Medulla oblongata (tissue), 1 donor: ENCODE measurements around the gene NEO1.
"Not testable (repeated sequence)": the region's sequence is repeated elsewhere in the genome, so short reads cannot be mapped to it uniquely, and the experiment has no call there.

ENCODE experiments used
- DNase-seq: peaks from one replicate; pipeline ENCODE4 v3.0.0-alpha.2; 2015; ENCODE audit errors: extremely low spot score

NEO1 gene

DNA sequence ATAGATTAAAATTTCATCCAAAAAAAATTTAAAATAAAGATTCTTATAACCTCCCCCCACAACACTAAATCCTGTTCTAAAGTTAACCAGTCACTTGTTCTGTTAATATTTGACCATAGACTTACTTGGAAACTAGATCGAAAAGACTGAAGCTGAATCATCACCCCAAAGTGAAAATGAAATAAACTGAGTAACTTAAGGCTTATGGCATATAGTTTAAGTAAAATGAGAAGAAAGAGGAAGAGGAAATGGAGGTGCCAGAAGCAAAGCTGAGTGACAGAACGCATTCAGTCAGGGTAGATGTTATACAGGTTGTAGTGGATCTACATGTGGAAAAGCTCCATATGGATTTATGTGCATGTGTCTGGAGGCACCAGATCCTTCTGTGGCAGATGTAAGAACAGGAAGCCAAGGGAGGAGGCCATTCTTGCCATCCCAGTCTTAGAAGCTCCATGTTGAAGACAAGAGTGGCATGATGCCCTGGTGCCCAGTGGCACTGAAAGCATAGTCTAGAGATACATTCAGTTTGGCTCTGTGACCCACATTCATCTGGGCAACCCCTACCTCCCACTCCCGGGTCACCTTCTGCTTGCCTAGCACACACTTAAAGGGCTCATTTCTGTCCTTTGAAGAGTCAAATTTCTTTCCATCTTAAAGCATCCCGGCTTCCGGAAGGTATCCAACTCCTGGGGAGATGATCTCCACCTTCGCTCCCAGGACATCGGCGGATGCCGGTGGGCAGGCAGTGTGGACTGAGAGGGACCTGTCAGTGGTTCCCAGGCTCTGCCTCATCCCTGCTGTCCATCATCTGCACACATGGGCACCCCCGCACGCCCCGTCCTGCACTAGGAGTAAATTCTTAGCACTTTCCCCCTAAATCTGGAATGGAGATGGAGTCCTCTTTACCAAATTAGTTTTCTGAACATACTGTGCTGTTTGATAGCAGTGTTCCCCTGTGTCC lies 90.8 kb downstream of the NEO1 start:
- DNase-seq: no peak

DNA sequence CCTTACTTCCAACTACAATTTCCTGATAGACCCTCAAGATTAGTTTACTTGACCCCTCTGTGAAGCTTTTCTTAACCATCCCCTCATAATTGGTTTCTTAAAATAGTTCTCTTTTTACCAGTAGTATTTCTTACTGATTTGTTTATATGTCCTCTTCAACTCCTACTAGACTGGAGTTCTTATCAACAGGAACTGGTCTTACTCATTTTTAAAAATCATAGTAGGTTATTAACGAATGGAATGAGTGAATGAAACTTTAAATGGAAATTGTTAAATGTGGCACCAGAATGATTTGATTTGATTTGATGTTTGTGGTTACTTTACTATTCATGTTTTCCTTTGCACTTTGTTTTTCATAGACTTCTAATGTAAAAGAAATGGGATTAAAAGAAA lies 91.5 kb downstream of the NEO1 start:
- DNase-seq: no peak

DNA sequence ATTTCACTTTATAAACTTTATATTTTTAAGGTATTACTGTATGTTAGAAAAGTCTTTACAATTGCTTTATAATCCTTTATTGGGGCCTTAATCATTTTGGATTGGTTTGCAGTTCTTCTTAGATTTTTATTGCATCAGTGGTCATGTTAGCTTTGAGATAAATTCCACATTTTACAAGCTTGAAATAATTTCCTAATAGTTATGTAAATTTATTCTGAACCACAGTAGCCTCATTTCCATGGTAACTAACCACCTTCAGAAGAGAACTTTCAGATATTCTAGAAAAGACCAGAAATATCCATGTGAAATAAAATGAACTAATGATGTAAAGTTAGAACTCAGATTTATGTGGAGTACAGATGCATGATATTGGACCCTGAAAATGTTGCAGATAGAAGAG lies 94.2 kb downstream of the NEO1 start:
- DNase-seq: no peak

DNA sequence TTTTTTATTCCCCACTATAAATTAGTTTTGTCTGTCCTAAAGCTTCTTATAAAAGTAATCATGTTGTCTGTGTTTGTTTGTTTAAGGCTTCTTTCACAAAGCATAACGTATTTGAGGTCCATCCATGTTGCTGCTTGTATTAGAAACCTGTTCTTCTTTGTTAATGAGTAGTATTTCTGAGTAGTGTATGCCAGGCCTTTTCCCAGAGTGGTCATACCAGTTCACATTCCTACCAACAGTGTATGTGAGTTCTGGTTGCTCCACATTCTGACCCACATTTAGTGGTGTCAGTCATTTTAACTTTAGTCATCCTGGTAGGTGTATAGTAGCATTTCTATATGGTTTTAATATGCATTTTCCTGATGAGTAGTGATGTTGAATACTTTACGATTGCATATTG lies 98.6 kb downstream of the NEO1 start:
- no peak for DNase-seq

DNA sequence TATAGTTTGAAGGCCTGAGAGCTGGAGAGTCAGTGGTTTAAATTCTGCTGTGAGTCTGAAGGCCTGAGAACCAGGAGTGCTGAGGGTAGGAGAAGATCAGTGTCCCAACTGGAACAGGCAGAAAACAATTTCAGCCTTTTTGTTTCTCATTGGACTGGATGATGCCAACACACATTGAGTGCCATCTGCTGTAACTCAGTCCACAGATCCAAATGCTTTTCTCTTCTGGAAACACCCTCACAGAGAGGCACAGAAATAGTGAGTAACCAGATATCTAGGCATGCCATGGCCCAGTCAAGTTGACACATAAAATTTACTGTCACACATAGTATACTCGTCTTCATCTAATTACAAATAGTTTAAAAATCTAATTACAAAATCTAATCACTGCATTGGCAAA lies 100.8 kb downstream of the NEO1 start:
- no peak for DNase-seq

DNA sequence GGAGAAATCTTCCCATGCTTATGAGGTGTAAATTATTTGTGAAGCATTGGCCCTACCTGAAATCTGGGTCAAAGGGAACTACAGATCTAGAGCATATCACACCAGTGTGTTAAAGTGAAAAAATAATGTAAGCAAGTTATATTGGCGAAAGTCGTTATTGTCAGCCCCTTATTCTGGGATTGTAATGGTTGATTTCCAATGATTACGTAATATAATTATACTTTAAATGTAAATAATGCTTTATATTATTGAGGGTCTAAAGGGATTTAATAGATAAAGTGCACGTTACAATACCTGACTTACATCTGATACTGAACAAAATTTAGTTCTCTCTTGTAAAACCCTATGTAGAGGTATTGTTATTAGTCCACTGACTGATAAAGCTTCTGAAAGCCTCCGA lies 101.2 kb downstream of the NEO1 start:
- DNase-seq: no peak

DNA sequence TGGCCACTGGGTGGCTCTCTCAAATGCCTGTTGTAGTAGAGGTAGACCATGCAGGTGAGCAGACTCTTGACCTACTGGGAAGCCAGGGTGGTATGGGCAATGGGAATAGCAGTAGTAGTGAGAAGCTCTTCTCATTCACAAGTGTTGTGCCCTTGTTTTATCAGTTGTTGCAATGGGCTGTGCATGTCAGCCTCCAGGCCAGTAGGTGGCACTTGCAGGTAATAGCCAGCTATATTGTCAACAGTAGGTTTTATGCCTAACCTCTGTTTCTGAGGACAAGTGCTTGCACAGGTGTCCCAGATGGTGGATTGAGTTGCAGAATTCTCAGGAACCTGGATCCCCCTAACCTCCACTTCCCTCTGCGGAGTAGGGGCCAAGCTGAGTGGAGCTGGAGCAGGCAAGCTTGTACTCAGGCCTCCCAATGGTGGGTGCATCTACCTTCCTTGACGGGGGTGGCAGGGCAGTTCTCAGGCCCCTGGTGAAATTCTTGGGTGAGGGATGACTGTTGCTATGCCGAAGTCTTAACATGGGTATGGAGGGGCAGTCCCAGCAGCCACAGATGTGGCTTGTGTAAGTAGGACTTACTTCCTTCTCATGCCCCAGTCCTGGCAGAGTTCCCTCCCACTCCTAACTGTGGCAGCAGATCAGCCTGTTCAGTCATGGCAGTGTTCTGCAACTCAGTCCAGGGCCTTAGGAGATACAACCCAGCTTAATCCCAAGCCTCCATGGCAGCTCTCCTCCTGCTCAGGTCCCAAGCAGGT lies 104.3 kb downstream of the NEO1 start:
- no peak for DNase-seq

DNA sequence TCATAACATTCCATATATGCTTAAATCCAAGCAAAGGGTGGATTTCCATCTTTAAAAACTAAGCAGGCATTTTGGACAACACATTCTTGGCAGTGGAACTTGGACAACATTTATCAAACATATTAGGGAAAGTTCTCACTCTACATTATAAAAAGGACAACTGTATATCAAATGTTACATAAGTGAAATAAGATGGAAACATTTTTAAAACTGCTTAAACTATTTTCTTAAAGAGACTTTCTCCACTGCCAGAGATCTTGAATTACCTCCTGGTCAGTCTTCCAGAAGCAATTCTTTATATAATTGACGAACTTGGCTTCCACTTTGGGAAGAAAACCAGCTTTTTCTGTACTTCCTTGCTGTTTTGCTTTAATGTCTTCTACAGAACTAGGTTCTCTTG lies 109.3 kb downstream of the NEO1 start:
- peak; percentile 6 for DNase-seq

DNA sequence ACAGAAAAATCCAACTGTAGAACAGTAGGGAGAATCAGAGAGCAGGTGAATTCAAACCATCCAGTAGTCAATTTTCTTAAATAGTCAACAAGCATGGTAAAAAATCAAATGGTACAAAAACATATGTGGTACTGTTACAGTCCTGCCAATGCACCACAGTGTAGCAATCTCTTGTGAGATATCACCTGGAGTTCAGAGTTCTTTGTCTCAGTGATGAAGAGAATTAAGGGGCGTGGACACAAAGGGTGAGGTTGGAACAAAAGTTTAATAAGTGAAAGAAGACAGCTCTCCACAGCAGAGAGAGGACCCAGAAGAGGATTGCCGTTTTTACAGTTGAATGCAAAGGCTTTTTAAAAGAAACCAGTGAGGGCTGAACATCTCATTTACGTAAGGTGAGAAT lies 113.2 kb downstream of the NEO1 start:
- DNase-seq: no peak

DNA sequence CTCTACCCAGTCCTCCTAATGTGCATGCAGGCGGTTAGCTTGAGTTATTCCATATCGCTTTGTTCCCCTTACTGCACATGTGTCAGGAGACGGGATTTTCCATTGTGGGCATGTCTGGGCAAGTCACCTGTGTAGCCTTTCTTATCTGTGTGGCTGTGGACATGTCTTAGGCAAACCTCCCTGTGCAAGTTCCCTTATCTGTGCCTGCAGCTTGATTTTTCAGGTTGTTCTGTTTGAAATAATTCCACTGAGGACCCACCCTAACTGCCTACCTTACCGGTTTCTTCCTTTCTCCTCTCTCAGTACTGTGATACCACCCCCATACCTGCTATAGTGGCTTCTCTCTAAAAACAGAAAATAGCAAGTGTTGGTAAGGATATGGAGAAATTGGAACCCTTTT lies 113.6 kb downstream of the NEO1 start:
- DNase-seq: no peak

DNA sequence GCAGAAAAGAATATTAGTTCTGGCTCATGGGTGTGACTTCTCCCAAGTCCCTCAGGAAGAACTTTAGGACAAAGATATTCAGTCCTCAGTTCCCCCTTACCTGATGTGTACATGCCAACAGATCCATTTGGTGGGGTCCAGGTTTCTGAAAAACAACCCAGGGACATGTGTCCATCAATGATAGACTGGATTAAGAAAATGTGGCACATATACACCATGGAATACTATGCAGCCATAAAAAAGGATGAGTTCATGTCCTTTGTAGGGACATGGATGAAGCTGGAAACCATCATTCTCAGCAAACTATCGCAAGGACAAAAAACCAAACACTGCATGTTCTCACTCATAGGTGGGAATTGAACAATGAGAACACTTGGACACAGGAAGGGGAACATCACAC lies 114.4 kb downstream of the NEO1 start:
- not testable (repeated sequence) for DNase-seq

DNA sequence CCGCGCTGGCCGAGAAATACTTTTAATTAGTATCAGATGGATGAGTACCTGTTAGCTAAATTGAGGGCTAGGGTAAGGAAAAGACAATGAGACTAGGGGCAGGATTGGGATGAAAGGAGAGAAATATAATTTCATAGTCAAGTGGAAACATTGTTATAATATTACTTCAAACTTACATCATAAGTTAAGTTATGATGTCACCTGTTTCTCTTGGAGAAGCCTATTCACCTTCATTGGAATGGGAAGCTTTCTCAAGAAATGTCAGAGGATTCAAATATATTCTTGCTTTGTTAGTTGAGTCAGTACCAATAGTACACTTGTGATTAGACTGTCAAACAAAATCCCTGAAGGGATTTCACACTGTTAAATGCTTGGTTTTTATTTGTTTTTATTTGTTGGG lies 116.2 kb downstream of the NEO1 start:
- no peak for DNase-seq

DNA sequence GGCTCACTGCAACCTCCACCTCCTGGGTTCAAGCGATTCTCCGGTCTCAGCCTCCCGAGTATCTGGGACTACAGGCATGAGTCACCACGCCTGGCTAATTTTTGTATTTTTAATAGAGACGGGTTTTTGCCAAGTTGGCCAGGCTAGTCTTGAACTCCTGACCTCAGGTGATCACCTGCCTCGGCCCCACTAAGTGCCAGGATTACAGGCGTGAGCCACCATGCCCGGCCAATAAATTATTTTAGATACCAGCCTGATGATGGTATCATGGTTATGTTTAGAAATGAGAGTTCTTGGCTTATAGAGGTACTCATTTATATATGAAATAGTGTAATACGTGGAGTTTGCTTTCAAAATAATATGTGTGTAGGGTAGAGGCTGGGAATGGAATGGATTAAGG lies 119.4 kb downstream of the NEO1 start:
- DNase-seq: no peak

DNA sequence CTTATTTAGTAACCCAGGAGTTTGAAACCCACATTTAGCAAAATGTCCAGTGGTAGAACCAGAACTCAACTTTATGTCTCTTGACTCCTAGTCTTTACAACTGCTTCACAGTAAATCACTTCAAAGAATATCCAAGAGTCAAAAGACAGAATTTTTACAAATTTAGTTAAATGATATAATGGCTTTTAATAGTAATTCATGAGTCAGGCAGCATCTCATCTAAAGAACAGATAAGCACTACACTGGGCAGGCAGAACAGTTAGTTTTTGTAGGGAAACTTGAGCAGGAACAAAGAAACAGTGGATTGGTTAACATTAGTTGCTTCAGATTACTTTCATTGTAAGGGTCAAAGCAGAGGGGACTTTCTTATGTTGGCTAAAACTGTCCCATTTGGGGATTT lies 120.2 kb downstream of the NEO1 start:
- DNase-seq: no peak

DNA sequence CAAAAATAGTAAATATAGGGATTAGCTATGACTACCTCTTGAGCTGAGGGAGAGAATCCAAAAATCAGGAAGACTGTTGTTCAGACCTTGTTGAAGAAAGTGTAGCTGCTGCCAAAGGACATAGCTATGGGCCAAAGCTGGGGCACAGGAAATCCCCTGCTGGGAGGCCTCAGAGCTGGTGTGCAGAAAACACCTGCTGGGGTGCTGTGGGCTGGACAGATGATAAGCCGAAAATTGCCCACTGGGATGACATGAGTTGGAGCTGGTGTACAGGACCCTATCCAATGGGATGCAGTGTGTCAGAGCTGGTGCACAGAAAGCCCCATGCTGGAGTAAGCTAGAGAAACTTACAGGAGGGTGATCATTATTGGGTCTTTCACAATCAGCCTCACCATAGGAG lies 121.9 kb downstream of the NEO1 start:
- DNase-seq: no peak

DNA sequence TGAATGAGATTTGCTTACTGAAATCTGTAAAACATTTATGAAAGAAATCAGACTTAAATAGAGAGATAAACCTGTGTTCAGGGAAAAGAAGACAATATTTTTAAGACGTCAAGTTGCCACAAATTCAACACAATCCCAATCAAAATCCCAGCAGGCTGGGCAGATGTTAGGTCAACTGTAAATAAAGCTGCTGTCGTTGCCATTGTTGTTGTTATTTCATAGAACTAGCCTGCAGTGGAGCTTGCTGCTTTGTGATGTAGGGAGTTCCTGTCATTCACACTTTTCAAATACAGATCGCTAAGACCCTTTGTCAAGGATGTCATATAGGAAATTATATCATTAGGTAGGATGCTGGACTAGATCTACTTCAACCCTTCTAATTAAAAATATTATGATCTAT lies 123.1 kb downstream of the NEO1 start:
- DNase-seq: no peak

DNA sequence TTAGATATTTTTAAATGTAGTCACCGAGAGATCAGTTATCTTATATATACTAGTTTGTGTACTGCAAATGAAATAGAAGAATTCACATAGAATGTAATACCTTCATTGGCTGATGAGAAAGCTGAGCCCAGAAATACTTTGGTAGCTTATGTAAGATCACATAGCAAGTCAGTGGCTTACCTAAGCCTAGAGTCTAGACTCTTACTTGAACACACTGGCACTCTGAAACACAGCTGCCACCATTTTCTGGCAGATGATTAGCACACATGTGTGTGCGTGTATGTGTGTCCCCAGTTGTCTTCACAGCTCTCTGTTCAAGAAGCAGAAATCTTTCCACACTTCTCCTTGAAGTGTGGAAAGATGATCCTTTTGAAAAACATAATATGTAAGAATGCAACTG lies 124.3 kb downstream of the NEO1 start:
- no peak for DNase-seq

DNA sequence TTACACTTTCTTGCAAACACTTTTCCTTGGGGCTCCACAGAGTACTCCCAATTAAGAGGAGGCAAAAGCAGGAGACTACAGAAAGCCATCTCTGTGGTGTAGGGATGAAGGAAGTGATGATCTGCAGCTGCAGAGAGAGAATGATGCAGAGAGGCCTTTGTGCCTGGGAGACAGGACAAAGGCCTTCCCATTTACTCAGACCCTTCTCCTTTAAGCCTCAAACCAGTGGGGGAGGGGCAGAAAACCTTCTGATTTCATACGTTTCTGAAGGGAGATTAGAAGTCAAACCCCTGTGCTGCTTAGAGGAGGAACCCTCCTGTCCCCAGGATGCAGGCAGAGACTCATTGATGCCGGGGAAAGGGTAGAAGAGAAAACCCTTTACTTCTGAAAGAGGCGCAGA lies 130.8 kb downstream of the NEO1 start:
- peak; percentile 27 for DNase-seq

DNA sequence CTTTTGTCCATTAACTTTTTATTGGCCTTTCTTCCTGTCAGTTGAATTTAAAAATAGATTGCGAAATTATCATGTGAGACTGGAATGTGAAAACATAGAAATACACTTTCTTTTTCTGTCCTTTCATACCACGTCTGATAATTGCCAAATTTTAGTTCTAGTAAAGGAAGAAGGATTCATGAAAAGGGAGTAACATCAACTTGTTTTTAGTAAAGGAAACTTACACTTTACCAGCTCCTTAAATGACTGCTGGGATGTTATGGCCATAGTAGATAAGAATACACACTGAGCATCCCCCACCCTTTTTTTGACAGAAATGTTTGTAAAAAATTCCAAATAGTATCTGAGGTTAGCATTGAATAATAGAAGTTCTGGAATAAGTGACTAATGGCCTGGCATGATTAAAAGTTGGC lies 137.9 kb downstream of the NEO1 start:
- DNase-seq: no peak

DNA sequence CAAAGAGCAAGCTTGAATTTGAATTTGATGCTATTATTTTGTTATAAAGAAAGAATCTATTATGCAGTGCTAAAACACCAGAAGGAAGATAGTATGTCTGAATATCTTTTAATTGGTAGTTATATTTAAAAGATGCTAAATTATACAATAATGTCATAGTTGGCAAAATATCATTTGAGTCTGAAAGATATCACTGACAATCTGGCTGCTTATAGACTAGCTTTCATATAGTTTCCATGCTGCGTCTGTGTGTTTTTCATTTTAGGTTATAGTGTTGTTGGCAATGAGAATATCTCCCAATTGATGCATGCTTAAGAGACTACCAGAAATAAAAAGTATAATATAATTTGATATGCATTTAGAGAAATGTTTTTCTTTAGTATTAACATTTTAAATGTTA lies 142.9 kb downstream of the NEO1 start:
- DNase-seq: no peak

DNA sequence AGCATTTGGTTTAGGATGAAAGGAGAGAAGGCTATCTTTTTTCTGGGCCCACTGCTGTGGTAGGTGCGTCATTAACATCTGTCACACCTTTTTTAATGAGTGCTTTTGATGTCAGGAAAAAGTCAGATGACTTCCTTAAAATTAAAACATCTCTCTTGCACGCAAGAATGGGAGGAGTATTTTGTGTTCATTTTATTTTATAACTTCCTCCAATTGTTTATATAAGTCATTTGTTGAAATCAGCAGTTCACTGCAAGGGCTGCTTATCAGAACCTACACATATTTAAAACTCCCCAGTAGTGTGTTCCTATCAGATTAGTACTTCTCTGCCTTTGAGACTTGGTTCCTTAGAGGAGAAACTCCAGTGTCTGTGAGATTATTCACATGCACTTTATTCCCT lies 143.8 kb downstream of the NEO1 start:
- DNase-seq: no peak

DNA sequence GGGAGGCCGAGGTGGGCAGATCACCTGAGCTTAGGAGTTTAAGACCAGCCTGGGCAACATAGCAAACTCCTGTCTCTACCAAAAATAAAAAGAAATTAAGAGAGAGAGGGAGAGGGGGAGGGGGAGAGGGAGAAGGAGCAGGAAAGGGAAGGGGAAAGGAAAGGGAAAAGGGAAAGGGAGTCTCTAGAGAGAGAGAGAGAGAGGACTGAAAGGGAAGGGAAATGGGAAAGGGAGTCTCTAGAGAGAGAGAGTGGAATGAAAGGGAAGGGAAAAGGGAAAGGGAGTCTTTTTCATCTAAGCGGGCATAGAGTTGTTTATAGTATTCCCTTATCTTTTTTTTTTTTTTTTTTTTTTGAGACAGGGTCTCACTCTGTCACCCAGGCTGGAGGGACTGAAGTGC lies 148.1 kb downstream of the NEO1 start:
- DNase-seq: no peak

DNA sequence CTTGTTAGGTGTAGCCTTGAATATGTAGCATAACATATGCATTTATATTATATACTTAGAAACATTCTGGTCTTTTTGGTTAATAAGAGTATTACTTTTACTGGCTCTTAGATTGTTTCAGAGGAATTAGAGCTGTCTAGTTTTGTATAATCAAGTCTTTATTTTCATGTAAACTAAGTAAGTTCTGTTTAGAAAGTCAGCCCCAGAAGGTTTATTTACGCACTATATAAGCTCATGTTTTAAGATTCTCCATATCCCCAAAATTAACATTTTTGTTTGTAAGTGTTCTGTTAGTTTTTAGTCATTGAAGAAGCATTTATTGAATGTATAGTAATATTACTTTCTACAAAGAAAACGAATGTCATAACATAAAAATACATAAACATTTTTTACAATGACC lies 158.4 kb downstream of the NEO1 start:
- DNase-seq: no peak
